Transverse colon (tissue), 4 donors: ENCODE measurements around the gene GNA14.

Source experiments
- POLR2A ChIP-seq: fragments of 450-650 bp; IDR thresholded peaks from one replicate; pipeline ENCODE4 v1.6.1; 2016; ENCODE audit warnings: antibody characterized with exemption, mild to moderate bottlenecking, moderate library complexity
- POLR2AphosphoS5 ChIP-seq, 3 donors: sonication (generic); formaldehyde crosslinking; IDR thresholded peaks; one replicate each; pipeline ENCODE4 v1.6.1; 2016; ENCODE audit warnings: antibody characterized with exemption in 3 of 3
- TF ChIP-seq, protein P1 (sequence below), 5 experiments: fragments of 200-600 bp in 3 of 5; fragments of 450-650 bp in 2 of 5; sonication (generic) in 3 of 5; IDR thresholded peaks; 1 replicate in 2 of 5; 2 replicates in 3 of 5; pipeline ENCODE4 v1.5.1; 2016 to 2017; ENCODE audit warnings: antibody characterized with exemption in 5 of 5, inconsistent platforms in 3 of 5, mild to moderate bottlenecking in 2 of 5, moderate library complexity in 1 of 5

DNA sequence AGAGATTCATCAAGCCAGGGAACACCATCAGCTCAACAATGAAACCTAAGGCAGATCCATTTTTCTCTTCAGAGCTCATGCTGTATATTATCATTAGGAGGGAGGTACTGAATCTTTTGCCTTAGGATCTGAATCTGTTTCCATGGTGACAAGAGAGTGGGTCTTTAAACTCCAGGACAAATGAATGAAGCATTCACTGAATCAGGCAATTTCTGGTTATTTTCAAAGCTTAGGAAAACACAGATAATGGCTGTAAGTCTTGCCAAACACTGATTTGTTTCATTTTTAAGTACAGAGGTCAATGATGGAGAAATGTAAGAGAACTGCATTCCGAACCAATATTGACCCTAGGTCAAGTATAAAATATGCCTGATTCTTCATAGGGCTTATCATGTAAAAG, 84.9 kb downstream of the GNA14 start:
- TF ChIP-seq, protein P1, sequence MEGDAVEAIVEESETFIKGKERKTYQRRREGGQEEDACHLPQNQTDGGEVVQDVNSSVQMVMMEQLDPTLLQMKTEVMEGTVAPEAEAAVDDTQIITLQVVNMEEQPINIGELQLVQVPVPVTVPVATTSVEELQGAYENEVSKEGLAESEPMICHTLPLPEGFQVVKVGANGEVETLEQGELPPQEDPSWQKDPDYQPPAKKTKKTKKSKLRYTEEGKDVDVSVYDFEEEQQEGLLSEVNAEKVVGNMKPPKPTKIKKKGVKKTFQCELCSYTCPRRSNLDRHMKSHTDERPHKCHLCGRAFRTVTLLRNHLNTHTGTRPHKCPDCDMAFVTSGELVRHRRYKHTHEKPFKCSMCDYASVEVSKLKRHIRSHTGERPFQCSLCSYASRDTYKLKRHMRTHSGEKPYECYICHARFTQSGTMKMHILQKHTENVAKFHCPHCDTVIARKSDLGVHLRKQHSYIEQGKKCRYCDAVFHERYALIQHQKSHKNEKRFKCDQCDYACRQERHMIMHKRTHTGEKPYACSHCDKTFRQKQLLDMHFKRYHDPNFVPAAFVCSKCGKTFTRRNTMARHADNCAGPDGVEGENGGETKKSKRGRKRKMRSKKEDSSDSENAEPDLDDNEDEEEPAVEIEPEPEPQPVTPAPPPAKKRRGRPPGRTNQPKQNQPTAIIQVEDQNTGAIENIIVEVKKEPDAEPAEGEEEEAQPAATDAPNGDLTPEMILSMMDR (IDR thresholded peaks at IDR 0.05), result no peak
- TF ChIP-seq POLR2AphosphoS5 (IDR thresholded peaks at IDR 0.05) (no peak), POLR2A (no peak)
